HG02938 (cell line): ENCODE measurements around the gene GDAP1L1.

Experiments
- ATAC-seq: cut with Tn5 transposase; IDR thresholded peaks from one replicate; pipeline ENCODE4 v1.9.1; 2021; ENCODE audit warnings: mild to moderate bottlenecking, moderate library complexity; ENCODE audit not compliant: unreplicated experiment

The GDAP1L1 gene

DNA sequence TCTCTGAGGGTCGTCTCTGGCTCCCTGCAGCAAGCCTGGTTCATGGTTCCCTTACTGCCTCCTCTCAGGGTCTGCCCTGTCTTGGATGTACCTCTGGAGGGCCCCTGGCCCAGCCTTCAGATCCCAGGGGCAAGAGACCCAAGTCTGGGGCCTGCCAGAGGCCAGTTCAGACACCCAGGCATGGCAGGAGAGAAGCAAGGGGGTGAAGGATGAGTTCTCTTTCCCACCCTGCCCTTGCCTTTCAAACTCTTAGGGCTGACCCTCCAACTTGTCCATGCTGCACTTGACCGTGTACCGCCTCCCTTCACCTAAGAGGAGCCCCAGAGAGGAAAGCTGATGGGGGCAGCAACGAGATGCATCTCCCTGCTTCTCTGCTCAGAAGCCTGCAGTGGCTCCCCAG lies 4.2 kb downstream of the GDAP1L1 start:
- ATAC-seq, result no peak

DNA sequence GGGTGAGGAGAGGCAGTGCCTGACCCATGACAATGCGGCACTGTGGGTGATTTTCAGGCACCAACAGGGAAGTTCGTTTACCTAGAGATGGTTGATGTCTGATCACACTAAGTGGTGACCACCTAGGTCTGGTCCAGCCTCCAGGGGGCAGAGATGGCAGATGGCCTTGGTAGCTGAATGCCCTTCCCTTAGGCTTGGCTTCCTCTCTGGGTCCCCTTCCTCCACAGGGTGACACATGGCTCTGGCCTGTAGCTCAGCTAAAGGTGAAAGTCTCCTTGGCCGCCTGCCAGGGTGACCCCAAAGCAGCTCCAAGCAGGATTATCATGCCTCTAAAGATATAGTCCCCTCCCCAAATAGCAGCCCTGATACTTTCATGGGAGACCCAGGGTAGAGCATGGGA lies 6.4 kb downstream of the GDAP1L1 start:
- ATAC-seq, result no peak

DNA sequence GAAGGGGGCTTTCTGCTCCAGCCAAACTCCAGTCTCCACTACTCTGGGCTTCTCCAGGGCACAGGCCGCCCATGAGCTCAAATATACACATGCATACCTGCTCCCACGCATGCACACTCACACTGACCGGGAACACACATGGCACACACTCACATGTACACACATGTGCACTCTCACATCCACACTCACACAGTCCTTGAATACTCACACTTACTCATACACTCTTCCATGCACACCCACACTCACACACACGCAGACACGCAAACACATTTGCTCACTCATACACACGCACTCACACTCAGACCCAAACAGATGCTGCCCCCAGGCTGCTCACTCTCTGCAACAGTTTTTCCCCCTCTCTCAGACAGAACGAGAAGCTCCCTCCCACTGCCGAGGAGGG lies 7.0 kb downstream of the GDAP1L1 start:
- ATAC-seq, result no peak

DNA sequence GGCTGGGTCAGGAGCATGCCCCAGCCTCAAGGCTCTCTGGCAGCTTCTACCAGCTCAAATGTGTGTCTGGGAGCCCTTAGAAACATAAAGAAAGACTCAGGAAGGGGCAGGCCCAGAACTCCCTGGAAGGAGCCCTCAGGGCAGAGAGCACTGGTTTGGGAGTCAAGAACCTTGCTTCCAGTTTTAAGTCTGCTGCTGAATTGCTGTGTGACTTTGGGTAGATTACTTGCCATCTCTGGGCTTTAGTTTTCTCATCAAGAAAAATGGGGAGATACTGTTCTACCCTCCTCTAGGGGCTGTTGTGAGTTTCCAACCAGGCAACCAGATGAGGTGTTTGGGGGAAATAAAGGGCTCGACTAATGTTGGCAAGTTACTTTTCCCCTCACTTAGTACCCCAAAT lies 8.8 kb downstream of the GDAP1L1 start:
- ATAC-seq, result no peak

DNA sequence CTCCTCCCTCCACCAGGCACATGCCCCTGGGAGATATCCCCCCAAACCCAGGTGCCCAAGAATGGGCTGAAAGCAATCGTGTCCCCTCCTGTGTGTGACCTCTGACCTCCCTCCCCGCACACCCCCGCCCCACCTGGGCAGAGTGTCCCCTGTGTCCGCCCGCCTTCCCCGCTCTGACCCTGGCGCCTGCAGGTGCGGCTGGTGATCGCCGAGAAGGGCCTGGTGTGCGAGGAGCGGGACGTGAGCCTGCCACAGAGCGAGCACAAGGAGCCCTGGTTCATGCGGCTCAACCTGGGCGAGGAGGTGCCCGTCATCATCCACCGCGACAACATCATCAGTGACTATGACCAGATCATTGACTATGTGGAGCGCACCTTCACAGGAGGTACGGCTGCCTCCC lies 9.9 kb downstream of the GDAP1L1 start:
- ATAC-seq, result no peak

DNA sequence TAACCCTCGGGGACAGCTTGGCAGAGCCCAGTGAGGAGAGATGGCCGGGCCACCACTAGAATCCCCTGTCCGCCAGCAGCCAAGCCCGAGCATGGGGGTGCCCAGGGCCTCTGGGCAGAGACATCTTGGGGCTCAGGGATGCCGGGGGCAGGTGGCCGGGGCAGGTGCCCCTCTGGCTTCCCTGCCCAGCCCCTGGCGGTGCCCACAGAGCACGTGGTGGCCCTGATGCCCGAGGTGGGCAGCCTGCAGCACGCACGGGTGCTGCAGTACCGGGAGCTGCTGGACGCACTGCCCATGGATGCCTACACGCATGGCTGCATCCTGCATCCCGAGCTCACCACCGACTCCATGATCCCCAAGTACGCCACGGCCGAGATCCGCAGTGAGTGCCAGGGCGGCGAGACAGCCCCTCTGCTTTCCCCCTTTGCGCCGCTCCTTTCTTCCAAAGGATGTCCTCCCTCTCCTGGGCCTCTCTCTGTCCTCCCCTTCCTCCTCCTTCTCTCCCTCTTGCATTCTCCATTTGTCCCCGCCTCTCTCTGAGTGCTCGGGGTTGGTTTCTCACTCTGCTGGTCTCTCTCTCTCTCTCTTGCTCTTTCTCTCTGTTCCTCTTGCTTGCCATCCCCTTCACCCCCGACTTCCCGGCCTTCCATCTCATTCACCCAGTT lies 11.2 kb downstream of the GDAP1L1 start:
- ATAC-seq, result no peak

DNA sequence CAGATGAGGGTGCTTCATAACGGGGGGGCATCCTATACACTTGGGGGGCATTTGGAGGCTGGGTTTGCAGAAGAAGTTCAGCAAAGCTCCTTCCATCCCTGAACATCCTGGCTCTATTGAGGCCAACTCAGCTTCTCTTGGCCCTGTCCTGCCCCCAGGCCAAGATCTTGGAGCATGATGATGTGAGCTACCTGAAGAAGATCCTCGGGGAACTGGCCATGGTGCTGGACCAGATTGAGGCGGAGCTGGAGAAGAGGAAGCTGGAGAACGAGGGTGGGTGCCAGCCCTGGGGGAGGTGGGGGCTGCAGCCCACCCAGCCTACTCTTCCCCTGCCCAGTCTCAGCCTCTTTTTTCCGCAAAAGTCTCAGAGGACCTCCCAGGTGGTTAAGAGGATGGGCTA lies 17.2 kb downstream of the GDAP1L1 start:
- no peak for ATAC-seq

DNA sequence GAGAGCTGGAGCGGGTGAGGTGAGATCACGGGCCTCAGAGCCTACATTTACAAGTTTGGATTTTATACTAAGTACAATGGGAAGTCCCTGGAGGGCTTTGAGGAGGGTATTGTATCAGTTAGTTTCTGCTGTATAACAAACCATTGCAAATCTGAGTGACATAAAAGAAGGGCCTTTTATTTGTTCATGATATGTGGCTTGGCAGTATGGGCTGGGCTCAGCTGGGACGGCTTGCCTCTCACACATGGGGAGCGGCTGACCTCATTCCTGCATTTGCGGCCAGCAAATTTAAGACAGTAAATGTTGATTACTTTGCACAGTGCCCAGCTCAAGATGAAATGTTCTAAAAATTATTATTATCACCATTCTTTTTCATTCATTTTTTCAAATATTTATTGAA lies 21.7 kb downstream of the GDAP1L1 start:
- no peak for ATAC-seq

DNA sequence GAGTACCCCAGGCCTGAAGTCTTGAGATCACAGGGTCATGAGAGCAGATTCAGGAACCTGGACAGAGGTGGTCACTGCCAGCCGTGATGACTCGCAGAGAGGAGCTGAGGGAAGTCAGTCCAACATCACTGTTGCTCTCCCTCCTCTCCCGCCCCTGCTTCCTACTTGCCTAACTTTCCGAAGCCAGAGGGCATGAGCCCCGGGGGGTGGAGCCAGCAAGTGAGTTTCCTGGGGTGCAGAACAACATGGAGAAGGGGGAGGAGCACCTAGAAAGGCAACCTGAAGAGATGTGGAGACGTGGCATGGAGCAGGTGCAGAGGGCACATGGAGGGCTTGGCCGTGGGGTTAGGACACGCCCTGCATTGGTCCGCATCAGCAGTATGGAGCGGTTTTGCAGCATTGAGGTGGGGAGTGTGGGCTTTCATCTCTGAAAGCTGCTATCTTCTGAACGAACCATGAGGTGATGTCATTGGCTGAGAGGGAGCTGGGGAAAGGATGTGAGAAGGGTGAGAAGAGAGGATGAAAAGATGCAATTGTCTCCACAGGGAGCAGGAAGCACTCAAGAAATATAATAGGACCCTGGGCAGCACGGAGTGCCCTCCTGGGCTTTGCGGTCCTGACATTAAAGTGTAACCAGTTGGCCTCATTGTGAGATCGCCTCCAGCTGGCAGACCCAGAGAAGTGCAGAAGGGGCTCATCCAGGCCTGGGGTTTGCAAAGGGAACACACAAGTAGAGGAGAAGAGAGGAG lies 25.0 kb downstream of the GDAP1L1 start:
- ATAC-seq, result no peak

DNA sequence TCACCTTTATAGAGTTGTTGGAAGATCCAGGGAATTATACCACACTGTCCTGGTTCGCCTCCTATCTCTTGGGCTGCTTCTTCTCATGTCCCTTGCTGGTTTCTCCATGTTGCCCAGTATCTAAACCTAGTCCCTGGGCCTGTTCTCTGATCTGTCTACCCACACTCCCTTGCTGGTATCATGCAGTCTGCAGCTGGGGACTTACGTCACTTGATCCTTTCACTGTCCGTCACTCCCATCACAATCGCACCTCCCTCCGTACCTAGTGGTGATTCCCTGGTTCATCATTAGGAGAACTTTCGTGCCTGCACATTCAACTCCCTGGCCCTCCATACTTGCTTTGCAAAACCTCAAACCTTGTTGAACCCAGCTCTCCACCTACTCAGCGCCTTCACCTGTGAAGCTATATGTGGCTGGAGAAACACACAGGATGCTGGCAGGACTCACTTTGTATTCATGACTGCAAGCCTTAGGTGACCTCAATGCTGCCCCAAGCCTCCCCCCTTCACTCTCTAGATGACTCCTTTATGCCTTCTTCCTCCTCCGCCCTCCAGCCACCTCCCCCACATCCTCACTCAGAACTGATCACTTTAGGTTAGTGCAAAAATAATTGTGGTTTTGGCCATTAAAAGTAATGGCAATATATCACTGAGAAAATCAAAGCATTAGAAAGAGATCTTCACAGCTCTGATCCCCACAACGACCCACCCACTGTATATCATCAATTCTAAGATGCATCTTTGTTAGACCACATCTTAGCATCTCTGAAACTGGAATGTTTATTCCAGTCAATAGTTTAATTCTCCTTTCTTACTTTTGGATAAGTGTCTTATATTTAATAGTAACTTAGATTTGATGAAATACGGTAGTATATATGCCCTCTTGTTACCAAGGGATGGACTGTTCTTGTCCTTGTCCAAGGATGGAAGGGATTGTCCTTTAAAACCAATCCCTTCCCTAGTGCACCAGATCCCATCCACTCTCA lies 26.4 kb downstream of the GDAP1L1 start:
- ATAC-seq, result no peak

DNA sequence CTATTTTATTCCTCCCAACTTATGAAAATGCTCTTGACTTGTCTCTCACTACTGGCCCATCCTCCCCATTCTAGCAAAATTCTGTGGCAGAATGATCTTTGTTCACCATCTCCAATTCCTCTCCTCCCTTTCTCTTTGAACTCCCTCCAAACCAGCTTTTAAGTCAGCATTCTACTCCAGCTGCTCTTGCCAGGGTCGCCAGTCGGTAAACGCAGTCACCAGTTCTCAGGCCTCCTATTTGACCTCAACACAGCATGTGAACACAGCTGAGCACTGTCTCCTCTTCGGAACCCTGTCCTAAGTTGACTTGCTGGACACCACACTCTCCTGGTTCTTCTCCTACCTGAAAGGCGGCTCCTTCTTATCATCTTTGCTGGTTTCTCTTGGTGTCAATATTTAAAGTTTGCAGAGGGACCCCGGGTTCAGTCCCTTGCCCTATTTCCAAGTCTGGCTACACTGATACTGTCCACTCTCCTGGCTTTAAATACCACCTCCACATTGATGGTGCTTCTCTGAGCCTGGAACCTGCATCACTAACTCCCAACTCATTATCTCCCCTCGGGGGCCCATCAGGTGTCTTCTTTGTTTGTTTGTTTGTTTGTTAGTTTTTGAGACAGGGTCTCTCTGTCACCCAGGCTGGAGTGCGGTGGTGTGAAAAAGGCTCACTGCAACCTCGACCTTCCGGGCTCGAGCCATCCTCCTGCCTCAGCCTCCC lies 27.4 kb downstream of the GDAP1L1 start:
- no peak for ATAC-seq

DNA sequence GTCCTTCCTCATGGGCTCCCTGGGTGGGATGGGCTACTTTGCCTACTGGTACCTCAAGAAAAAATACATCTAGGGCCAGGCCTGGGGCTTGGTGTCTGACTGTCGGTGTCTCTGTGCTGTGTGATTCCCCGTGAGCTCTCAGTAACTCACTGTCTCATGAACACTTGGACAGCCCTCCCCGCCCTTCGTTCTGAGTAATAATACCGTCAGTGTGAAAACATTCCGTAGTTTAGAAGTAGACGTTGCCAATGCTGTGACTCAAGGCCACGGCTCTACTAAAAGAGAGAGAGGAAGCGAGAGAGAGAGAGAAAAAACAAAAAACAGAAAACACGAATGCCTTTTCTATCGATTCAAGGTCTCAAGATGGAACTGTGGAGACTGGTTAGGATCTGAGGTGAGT lies 32.1 kb downstream of the GDAP1L1 start:
- no peak for ATAC-seq

DNA sequence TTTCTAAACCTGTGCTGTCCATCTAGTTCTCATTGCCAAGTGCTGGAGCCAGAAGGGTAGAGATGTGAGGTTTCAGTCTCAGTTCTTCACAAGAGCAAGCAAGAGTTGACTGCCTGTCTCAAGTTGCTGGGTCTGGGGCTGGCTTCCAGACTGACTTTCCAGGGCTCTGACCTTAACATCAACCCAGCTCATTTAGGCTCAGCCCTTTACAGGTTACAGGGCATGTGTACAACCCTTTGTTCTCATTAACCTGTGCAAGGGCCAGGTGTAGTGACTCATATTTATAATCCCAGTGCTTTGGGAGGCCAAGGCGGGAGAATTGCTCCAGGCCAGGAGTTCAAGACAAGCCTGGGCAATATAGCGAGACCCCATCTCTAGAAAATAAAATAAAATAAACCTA lies 33.3 kb downstream of the GDAP1L1 start:
- no peak for ATAC-seq

DNA sequence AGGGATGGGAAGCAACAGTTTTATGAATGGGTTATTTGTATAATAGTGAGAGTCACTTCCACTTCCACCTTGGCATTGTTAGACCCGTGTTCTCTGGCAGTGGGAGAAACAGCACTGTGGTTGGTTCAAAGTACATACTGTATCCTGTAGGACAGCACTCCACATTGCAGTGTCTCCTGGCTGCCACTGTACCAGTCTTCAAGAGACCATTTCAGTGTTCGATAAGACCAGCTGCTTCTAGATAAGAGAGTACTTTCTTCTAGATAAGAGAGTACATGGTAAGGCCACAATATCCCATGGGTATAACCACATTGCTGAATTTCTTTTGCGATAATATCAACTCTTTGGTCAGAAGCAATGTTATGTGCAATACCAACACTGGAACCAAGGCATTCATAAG lies 35.1 kb downstream of the GDAP1L1 start:
- no peak for ATAC-seq

DNA sequence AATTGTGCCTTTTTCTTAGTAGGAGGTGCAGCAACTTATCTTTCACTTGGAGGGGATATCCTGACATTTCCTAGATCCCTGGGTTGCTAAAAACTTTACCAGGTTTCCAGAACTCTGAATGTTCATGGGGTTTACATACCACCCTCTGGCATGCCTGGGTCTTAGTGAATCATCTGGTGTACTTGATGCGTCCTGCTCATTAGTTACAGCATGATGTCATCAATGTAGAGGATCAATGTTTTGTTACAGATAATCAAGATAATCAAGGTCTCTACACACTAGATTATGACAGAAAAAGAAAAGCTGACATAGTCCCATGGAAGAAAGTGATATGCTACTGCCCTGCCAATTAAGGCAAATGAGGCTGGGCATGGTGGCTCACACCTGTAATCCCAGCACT lies 36.9 kb downstream of the GDAP1L1 start:
- ATAC-seq, result no peak

DNA sequence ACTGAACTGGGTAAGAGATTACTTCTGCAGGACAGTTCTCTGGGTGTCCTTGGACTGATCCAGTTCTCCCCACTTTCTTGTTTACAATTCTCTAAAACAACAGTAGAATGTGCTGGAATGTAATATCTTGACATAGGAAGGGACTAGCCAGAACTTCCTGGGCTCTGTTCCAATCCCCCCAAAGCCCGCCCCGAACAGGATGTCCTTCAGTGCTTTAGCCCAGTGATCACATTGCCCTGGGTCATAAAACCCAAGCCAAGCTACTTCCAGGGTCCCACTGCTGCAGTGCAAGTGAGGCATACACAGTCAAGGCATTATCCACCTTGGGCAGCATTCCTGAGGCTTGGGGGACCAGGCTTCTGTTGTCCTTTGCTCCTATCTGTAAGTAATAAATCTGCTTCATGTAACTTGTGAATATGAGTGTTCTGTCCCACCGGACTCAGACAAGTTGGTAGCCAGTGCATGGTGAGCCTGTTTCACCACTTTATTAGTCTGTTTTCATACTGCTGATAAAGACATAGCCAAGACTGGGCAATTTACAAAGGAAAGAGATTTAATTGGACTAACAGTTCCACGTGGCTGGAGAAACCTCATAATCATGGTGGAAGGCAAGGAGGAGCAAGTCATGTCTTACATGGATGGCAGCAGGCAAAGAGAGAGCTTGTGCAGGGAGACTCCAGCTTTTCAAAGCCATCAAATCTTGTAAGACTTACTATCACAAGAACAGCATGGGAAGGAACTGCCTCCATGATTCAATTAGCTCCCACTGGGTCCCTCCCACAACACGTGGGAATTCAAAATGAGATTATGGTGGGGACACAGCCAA lies 40.4 kb downstream of the GDAP1L1 start:
- no peak for ATAC-seq

DNA sequence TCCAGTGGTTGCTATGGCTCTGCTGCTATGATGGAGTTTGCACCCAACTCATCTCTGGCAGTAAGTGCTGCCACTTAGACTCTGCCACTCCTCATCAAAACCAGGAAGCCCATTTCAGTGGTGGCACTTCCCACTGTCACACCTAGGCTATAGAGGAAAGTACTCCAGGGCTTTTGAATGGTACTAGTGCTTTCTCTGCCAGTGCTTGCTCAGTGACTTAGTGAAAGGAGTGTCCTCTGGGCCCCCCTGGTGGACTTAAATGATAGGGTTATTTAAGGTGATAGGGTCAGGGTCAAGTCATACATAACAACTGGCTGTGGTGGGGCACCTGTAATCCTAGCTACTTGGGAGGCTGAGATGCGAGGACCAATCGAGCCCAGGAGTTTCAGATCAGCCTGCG lies 41.1 kb downstream of the GDAP1L1 start:
- ATAC-seq, result no peak

DNA sequence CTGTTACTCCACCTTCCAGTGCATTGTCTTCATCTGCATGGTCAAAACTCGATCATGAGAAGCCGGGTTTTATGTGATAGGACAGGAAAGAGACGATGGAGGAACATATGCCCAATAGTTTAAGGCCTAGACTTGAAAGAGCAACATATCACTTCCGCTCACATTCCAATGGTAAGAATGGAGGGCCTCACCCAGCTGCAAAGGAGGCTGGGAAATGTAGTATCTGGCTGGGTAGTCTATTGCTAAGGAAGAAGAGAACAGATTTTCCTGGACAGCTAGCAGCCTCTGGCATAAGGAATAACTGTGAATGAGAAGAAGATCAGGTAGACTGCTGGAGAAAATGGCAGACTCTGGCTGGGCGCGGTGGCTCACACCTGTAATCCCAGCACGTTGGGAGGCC lies 44.6 kb downstream of the GDAP1L1 start:
- no peak for ATAC-seq

DNA sequence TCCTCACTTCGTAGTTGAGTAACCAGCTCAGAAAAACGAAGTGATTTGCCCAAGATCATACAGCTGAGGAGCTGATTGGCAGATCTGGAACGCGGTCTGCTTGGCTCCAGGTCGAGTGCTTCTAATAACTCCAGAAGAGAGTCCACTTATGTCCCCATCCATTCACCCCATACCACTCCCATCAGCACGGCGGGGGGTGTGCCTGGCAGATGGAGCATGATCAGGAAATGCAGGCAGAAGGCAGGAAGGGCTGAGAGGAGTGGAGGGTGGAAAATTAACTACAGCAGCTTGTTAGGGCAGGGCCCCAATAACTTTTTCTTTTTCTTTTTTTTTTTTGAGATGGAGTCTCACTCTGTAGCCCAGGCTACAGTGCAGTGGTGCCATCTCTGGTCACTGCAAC lies 48.9 kb downstream of the GDAP1L1 start:
- no peak for ATAC-seq

DNA sequence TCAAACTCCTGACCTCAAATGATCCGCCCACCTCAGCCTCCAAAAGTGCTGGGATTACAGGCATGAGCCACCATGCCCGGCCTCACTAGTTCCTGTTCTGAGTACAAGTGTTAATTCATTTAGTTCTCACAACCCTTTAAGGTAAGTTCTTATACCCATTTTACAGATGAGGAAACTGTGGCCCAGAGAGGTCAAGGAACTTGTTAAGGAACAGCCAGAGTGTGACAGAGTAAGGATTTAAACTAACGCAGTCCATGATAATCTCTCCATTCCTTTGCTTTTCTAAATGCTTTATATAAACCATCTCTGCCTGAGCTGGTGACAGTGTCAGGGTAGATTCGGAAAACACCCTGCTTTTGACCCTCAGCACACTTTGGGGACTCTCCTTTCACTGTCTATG lies 50.6 kb downstream of the GDAP1L1 start:
- ATAC-seq, result no peak
